HepG2 (cell line): Measurements from ENCODE around the gene NDUFS6. TPM values are rescaled to one million over a fixed set of nuclear protein-coding genes. Genes with fewer than 3 reads are reported as not detected.

Source experiments
- CREB1 ChIP-seq, 2 experiments: fragments of 450-650 bp in 1 of 2; IDR thresholded peaks; 2 replicates each; pipeline ENCODE4 v1.6.1; 2016 to 2017; ENCODE audit warnings: control low read depth in 1 of 2, mild to moderate bottlenecking in 1 of 2, missing compliant biosample characterization in 1 of 2, missing genetic modification characterization in 1 of 2
- DNMT3B ChIP-seq: conservative IDR thresholded peaks from 2 replicates; pipeline ENCODE4 v1.6.1; 2016; ENCODE audit warnings: missing biosample characterization, control low read depth
- FOXC1 ChIP-seq: sonication (generic); formaldehyde crosslinking; IDR thresholded peaks from 2 replicates; pipeline ENCODE4 v1.8.0; 2022; ENCODE audit warnings: mild to moderate bottlenecking, missing genetic modification reagents, borderline replicate concordance
- KMT2B ChIP-seq: IDR thresholded peaks from 2 replicates; pipeline ENCODE4 v1.6.1; 2016; ENCODE audit warnings: missing genetic modification reagents, missing compliant biosample characterization
- NPAS2 ChIP-seq: sonication (generic); formaldehyde crosslinking; IDR thresholded peaks from 2 replicates; pipeline ENCODE4 v1.8.0; 2022; ENCODE audit warnings: mild to moderate bottlenecking, missing genetic modification reagents, borderline replicate concordance
- SMARCE1 ChIP-seq: fragments of 450-650 bp; IDR thresholded peaks from 2 replicates; pipeline ENCODE4 v1.6.1; 2017; ENCODE audit warnings: borderline replicate concordance
- SMYD3 ChIP-seq: sonication (generic); formaldehyde crosslinking; IDR thresholded peaks from 2 replicates; pipeline ENCODE4 v1.8.1; 2023; ENCODE audit warnings: mild to moderate bottlenecking, missing genetic modification reagents
- SNRNP70 ChIP-seq: fragments of 200-400 bp; formaldehyde crosslinking; IDR thresholded peaks from 2 replicates; pipeline ENCODE4 v1.6.1; 2017; ENCODE audit warnings: mild to moderate bottlenecking, low read depth, low read length, moderate library complexity
- U2AF1 ChIP-seq: fragments of 200-400 bp; formaldehyde crosslinking; optimal IDR thresholded peaks from 2 replicates; pipeline ENCODE3; 2017; ENCODE audit warnings: mild to moderate bottlenecking, low read depth, low read length
- XBP1 ChIP-seq: sonication (generic); formaldehyde crosslinking; IDR thresholded peaks from 2 replicates; pipeline ENCODE4 v1.5.0; 2020; ENCODE audit warnings: missing genetic modification reagents
- ZFY ChIP-seq: sonication (generic); formaldehyde crosslinking; IDR thresholded peaks from 2 replicates; pipeline ENCODE4 v1.4.0; 2020; ENCODE audit warnings: missing genetic modification reagents
- ZNF747 ChIP-seq: sonication (generic); formaldehyde crosslinking; IDR thresholded peaks from 2 replicates; pipeline ENCODE4 v1.8.1; 2023; ENCODE audit warnings: missing genetic modification reagents, mild to moderate bottlenecking, borderline replicate concordance
- ZSCAN31 ChIP-seq: sonication (generic); formaldehyde crosslinking; IDR thresholded peaks from 2 replicates; pipeline ENCODE4 v1.5.0; 2020; ENCODE audit warnings: low read depth, mild to moderate bottlenecking, missing genetic modification reagents
- polyA plus RNA-seq, 8 experiments: library from polyadenylated mRNA; depleted of rRNA in 3 of 8; stranded (reverse) in 7 of 8; unstranded in 1 of 8; fragments of >200 nt; fragmentation: Illumina TruSeq in 4 of 8; extraction: Trizol in 4 of 8; gene quantifications; 2 replicates each; pipeline versions ENCODE4 v1.2.1 to v1.2.3, GENCODE V29; 2011 to 2016; ENCODE audit warnings: low read depth in 4 of 8, missing spikeins in 1 of 8, mixed read lengths in 1 of 8; ENCODE audit not compliant: insufficient read depth in 1 of 8
- total RNA-seq, 5 experiments: library from RNA; depleted of rRNA; stranded (reverse); fragments of >200 nt; fragmentation: Illumina TruSeq; extraction: Trizol; gene quantifications; 2 replicates each; pipeline ENCODE4 v1.2.3, GENCODE V29; 2016; ENCODE audit warnings: low read depth in 1 of 5
- TF ChIP-seq, protein P1 (sequence below): IDR thresholded peaks from 2 replicates; pipeline ENCODE4 v1.6.1; 2016; ENCODE audit warnings: missing compliant biosample characterization, missing genetic modification reagents, borderline replicate concordance
- TF ChIP-seq, protein P2 (sequence below): sonication (generic); formaldehyde crosslinking; IDR thresholded peaks from 2 replicates; pipeline ENCODE4 v1.4.0; 2020; ENCODE audit warnings: missing genetic modification reagents, mild to moderate bottlenecking, borderline replicate concordance
- TF ChIP-seq, protein P3 (sequence below): IDR thresholded peaks from 2 replicates; pipeline ENCODE4 v1.6.1; 2016; ENCODE audit warnings: missing compliant biosample characterization, missing genetic modification reagents, borderline replicate concordance
- TF ChIP-seq, protein P4 (sequence below): IDR thresholded peaks from 2 replicates; pipeline ENCODE4 v1.6.1; 2016; ENCODE audit warnings: low read depth, control low read depth
- TF ChIP-seq, protein P5 (sequence below): sonication (generic); formaldehyde crosslinking; IDR thresholded peaks from 2 replicates; pipeline ENCODE4 v1.5.0; 2020; ENCODE audit warnings: missing genetic modification reagents
- TF ChIP-seq, protein P6 (sequence below): sonication (generic); formaldehyde crosslinking; IDR thresholded peaks from 2 replicates; pipeline ENCODE4 v1.4.0; 2020; ENCODE audit warnings: missing genetic modification reagents, borderline replicate concordance

The NDUFS6 gene
- total and polyA plus RNA-seq, 2 of the 13 experiments (the other 11 are each of a cell fraction or from before 2014, with no cell fraction given) = 23.7 to 50.4 TPM

DNA sequence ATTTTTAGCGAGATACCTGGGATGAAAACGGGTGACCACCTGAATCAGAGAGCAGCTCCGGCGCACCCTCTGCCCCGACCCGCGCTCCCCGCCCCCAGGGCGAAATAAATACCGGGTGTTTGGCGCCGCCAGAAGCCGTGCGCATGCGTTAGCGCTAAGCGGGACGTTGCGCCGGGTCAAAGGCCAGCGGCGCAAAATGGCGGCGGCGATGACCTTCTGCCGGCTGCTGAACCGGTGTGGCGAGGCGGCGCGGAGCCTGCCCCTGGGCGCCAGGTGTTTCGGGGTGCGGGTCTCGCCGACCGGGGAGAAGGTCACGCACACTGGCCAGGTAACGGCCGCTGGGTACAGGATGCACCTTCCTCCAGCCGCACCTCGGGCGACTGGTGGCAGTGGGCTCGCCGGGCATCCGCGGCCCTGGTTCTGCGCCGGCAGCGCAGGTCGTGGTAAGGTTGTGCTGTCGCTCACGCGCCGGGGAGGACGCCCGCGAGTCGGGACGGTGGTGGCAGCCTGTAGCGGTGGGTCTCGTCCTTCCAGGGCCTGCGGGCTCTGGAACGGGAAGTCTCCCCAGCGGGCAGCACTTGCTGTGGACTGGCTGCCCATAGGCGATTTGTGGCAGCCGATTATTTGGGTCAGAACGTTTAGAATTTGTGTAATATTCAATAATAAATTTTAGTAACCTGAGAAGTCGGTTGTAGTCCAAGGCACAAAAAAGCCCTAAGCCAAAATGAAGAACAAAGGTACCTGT is at the start of gene NDUFS6 (continued):
- TF ChIP-seq, protein P1, sequence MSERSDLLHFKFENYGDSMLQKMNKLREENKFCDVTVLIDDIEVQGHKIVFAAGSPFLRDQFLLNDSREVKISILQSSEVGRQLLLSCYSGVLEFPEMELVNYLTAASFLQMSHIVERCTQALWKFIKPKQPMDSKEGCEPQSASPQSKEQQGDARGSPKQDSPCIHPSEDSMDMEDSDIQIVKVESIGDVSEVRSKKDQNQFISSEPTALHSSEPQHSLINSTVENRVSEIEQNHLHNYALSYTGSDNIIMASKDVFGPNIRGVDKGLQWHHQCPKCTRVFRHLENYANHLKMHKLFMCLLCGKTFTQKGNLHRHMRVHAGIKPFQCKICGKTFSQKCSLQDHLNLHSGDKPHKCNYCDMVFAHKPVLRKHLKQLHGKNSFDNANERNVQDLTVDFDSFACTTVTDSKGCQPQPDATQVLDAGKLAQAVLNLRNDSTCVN (CRISPR knock-in tag) = peak; percentile 65; the same call in 1 of the 2 replicates
- TF ChIP-seq ZSCAN31 (CRISPR knock-in tag) = peak; percentile 93
- TF ChIP-seq SNRNP70 = no peak
- TF ChIP-seq, protein P2, sequence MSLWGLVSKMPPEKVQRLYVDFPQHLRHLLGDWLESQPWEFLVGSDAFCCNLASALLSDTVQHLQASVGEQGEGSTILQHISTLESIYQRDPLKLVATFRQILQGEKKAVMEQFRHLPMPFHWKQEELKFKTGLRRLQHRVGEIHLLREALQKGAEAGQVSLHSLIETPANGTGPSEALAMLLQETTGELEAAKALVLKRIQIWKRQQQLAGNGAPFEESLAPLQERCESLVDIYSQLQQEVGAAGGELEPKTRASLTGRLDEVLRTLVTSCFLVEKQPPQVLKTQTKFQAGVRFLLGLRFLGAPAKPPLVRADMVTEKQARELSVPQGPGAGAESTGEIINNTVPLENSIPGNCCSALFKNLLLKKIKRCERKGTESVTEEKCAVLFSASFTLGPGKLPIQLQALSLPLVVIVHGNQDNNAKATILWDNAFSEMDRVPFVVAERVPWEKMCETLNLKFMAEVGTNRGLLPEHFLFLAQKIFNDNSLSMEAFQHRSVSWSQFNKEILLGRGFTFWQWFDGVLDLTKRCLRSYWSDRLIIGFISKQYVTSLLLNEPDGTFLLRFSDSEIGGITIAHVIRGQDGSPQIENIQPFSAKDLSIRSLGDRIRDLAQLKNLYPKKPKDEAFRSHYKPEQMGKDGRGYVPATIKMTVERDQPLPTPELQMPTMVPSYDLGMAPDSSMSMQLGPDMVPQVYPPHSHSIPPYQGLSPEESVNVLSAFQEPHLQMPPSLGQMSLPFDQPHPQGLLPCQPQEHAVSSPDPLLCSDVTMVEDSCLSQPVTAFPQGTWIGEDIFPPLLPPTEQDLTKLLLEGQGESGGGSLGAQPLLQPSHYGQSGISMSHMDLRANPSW (CRISPR knock-in tag) = peak; percentile 69; the same call in 1 of the 2 replicates
- TF ChIP-seq, protein P3, sequence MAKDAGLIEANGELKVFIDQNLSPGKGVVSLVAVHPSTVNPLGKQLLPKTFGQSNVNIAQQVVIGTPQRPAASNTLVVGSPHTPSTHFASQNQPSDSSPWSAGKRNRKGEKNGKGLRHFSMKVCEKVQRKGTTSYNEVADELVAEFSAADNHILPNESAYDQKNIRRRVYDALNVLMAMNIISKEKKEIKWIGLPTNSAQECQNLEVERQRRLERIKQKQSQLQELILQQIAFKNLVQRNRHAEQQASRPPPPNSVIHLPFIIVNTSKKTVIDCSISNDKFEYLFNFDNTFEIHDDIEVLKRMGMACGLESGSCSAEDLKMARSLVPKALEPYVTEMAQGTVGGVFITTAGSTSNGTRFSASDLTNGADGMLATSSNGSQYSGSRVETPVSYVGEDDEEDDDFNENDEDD (CRISPR knock-in tag) = peak; percentile 64
- peak; percentile 89 for TF ChIP-seq ZFY (CRISPR knock-in tag)
- TF ChIP-seq, protein P4, sequence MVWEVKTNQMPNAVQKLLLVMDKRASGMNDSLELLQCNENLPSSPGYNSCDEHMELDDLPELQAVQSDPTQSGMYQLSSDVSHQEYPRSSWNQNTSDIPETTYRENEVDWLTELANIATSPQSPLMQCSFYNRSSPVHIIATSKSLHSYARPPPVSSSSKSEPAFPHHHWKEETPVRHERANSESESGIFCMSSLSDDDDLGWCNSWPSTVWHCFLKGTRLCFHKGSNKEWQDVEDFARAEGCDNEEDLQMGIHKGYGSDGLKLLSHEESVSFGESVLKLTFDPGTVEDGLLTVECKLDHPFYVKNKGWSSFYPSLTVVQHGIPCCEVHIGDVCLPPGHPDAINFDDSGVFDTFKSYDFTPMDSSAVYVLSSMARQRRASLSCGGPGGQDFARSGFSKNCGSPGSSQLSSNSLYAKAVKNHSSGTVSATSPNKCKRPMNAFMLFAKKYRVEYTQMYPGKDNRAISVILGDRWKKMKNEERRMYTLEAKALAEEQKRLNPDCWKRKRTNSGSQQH (CRISPR knock-in tag) = no peak
- no peak for TF ChIP-seq NPAS2 (CRISPR knock-in tag)
- TF ChIP-seq, protein P5, sequence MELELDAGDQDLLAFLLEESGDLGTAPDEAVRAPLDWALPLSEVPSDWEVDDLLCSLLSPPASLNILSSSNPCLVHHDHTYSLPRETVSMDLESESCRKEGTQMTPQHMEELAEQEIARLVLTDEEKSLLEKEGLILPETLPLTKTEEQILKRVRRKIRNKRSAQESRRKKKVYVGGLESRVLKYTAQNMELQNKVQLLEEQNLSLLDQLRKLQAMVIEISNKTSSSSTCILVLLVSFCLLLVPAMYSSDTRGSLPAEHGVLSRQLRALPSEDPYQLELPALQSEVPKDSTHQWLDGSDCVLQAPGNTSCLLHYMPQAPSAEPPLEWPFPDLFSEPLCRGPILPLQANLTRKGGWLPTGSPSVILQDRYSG (CRISPR knock-in tag) = no peak
- TF ChIP-seq, protein P6, sequence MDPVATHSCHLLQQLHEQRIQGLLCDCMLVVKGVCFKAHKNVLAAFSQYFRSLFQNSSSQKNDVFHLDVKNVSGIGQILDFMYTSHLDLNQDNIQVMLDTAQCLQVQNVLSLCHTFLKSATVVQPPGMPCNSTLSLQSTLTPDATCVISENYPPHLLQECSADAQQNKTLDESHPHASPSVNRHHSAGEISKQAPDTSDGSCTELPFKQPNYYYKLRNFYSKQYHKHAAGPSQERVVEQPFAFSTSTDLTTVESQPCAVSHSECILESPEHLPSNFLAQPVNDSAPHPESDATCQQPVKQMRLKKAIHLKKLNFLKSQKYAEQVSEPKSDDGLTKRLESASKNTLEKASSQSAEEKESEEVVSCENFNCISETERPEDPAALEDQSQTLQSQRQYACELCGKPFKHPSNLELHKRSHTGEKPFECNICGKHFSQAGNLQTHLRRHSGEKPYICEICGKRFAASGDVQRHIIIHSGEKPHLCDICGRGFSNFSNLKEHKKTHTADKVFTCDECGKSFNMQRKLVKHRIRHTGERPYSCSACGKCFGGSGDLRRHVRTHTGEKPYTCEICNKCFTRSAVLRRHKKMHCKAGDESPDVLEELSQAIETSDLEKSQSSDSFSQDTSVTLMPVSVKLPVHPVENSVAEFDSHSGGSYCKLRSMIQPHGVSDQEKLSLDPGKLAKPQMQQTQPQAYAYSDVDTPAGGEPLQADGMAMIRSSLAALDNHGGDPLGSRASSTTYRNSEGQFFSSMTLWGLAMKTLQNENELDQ (CRISPR knock-in tag) = no peak
- no peak for TF ChIP-seq U2AF1
- TF ChIP-seq XBP1 (CRISPR knock-in tag) = no peak
- TF ChIP-seq SMYD3 (CRISPR knock-in tag) = no peak
- no peak for TF ChIP-seq SMARCE1
- TF ChIP-seq DNMT3B (CRISPR knock-in tag) = no peak
- TF ChIP-seq CREB1 (IDR thresholded peaks at IDR 0.05) = no peak
- TF ChIP-seq CREB1 (CRISPR knock-in tag; IDR thresholded peaks at IDR 0.05) = no peak
- TF ChIP-seq FOXC1 (CRISPR knock-in tag) = peak; percentile 71; the same call in 1 of the 2 replicates
- no peak for TF ChIP-seq ZNF747
- peak; percentile 88 for TF ChIP-seq KMT2B (CRISPR knock-in tag)
